ENCODE data around the gene OGFOD3.
A peak's percentile ranks its signal among the peaks of the same experiment; 100 is the strongest.

- TF ChIP-seq CTCF (IDR thresholded peaks at IDR 0.05; ENCODE audit: low read depth, low read length) (no peak), MYC (IDR thresholded peaks at IDR 0.05; ENCODE audit: low read depth, low read length) (no peak), POLR2A (IDR thresholded peaks at IDR 0.05; ENCODE audit: extremely low read depth, insufficient read length) (no peak), MAX (IDR thresholded peaks at IDR 0.05; ENCODE audit: low read depth, low read length) (peak; percentile 98)
These were observed 39.5 kb upstream of the OGFOD3 start for GRCh38 chr17:82457929-82458178.
